GM19099 (cell line): Measurements from ENCODE around the gene EID2B.

Experiments
- POLR2A ChIP-seq: IDR thresholded peaks from 3 replicates; pipeline ENCODE4 v1.6.1; 2011; ENCODE audit warnings: low read depth; ENCODE audit not compliant: insufficient read length; ENCODE audit errors: extremely low read depth

Gene EID2B

GRCh38 chr19:39492225-39492624, 40.4 kb downstream of the EID2B start:
- no peak for TF ChIP-seq POLR2A

DNA sequence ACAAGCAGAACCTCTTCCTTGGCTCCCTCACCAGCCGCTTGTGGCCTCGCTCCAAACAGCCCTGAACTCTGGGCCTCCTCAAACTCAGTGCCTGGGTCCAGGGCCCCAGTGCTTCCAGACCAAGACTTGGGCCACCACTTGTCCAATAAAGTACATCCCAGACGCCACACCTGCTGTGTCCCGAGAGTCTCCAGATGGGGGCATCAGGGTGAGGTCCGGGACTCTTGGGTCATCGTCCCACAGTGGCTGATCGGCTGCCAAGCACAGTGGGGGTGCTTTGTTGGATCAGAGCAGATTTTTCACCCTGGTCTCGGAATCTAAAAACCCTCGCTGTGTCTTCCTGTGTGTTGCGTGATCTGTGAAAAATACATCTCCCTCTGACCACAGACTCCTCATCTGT, 42.9 kb downstream of the EID2B start:
- no peak for TF ChIP-seq POLR2A

- TF ChIP-seq POLR2A = no peak
Measured at GRCh38 chr19:39483141-39483540, 49.5 kb downstream of the EID2B start.

GRCh38 chr19:39481676-39482075, 51.0 kb downstream of the EID2B start:
- TF ChIP-seq POLR2A = no peak

- no peak for TF ChIP-seq POLR2A
Measured at GRCh38 chr19:39481229-39481545, 51.5 kb downstream of the EID2B start.
